Measurements from ENCODE around the gene IRF2BP1. TPM values are rescaled to one million over a fixed set of nuclear protein-coding genes. Genes with fewer than 3 reads are reported as not detected.
A peak's percentile ranks its signal among the peaks of the same experiment; 100 is the strongest.

IRF2BP1 gene, protein sequence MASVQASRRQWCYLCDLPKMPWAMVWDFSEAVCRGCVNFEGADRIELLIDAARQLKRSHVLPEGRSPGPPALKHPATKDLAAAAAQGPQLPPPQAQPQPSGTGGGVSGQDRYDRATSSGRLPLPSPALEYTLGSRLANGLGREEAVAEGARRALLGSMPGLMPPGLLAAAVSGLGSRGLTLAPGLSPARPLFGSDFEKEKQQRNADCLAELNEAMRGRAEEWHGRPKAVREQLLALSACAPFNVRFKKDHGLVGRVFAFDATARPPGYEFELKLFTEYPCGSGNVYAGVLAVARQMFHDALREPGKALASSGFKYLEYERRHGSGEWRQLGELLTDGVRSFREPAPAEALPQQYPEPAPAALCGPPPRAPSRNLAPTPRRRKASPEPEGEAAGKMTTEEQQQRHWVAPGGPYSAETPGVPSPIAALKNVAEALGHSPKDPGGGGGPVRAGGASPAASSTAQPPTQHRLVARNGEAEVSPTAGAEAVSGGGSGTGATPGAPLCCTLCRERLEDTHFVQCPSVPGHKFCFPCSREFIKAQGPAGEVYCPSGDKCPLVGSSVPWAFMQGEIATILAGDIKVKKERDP
- 10 to 100 TPM; 13.5 to 16.4 TPM for total RNA-seq

DNA sequence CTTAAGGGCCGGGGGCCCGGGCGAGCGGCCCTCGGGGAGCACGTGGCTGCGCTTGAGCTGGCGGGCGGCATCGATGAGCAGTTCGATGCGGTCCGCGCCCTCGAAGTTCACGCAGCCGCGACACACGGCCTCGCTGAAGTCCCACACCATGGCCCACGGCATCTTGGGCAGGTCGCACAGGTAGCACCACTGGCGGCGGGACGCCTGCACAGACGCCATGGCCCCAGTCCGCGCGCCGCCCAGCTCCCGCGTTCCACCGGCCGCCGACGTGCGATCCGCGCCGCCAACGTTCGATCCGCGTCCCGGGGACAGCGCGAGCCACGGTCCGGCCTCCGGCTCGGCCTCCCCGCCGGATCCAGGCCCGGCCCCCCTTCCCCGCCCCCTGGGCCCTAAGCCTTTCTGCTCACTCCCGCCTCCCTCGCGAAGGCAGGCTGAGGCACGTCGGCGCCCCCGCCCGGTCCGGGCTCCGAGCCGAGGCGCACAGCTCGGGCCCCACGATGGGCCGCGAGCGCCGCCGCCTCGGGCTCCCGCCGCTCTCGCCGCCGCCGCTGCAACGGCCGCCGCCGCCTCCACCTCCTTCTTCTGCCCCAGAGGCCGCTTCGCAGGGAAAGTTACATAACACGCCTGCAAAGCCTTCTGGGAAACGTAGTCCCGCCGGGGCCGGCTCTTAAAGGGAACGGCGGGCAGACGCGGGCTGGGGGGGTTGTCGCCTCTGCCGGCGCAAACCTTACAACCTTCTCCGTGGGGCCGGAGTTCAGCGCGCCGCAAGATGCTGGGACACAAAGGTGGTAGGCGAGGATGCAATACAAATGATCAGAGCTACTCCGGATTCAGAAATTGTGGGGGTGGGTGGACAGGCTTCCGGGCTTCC is at the start of gene IRF2BP1:
IRF2BP1 (minus strand) TSS at position 586 of the 871 bp plus-strand sequence; CDS start at position 219, 367 bp downstream.
- Mint-ChIP-seq H3K27me3 (no peaks in the 10 kb centered on the region), H3K27ac (peak within 1 kb of the TSS; percentile 95), H3K9me3 (no peaks in the 10 kb centered on the region), H3K36me3 (ENCODE audit: low read depth) (peaks cover 15% of the 10 kb centered on the region), H3K4me3 (peak within 1 kb of the TSS; percentile 92), H3K4me1 (peaks cover 15% of the 10 kb centered on the region)
- ATAC-seq (replicated peaks), result peak; percentile 75

DNA sequence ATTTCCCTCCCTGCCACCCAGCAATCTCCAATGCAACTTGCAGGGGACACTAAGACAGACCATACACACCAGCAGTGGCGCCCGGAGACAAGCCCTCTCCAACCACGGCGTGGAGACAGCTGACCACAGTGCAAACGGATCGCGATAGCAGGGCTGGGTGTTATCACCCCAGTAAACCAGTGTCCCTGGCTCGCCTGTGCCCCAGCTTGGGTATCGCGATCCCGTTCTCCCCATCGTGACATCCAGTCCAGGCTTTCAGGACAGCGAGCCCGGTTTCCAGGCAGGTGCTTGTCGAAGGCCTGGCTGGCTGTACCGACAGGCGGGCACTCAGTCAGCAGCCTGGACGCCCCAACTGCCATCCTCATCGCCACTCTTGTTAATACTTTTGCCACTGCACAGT is 49.3 kb upstream of the IRF2BP1 start:
- Mint-ChIP-seq H3K27ac (no peak overlapping the region), H3K4me3 (no peak overlapping the region), H3K9me3 (peaks cover 3% of the 10 kb centered on the region), H3K4me1 (peaks cover 6% of the 10 kb centered on the region), H3K36me3 (ENCODE audit: low read depth) (no peaks in the 10 kb centered on the region), H3K27me3 (peaks cover 40% of the 10 kb centered on the region)
- no peak for ATAC-seq (replicated peaks)

DNA sequence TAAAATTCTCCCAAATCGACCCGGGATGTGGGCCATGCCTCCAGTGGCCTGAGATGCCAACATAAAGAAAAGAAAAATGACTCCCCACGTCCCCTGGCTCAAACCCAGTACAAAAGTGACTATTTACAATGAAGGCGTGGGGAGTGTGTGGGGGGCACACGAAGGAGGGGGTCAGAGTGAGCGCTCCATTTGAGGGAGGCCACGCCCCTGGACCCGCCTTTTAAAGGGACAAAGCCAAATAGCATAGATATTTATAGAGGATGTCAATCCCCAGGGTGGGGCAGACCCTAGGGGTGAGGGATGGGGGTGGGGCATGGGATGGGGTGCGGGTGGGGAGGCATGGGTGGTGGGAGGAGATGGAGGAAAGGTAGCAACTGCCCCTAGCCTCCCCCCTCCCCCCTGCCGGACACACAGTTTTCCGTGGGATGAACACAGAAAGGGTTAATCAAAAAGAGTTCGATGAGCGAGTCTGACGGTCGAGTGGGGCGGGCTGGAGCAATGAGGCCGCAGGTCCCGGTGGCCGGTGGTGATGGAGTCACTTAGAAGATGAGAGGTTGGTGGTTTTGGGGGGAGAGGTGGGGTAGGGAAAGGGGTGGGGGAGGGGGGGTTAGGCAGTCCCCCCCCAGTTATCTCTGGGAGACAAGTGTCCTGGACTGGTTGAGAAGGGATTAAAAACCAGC is 48.8 kb upstream of the IRF2BP1 start:
- Mint-ChIP-seq H3K9me3 (peaks cover 3% of the 10 kb centered on the region), H3K4me1 (peaks cover 6% of the 10 kb centered on the region), H3K27ac (no peak overlapping the region), H3K36me3 (ENCODE audit: low read depth) (no peaks in the 10 kb centered on the region), H3K27me3 (peaks cover 41% of the 10 kb centered on the region), H3K4me3 (no peak overlapping the region)
- ATAC-seq (replicated peaks), result no peak

DNA sequence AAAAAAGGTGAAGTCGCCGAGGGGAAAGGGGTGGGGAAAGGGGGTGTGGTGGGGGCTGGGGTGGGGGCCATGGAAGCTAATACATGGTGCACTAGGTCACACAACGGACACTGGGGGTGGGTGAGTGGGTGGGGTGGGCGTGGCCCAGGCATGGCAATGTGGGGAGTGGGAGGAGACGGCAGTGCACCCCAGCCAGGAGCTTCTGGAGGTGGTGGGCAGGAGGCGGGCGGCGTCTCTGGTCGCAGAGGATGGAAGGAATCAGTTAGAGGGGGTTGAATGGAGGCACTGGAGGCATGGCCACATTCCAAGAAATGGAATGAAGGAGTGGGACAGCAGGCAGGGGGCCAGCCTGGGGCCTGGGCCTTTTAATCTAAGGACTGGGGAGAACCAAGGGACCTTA is 47.8 kb upstream of the IRF2BP1 start:
- H3K36me3 Mint-ChIP-seq (ENCODE audit: low read depth), result no peaks in the 10 kb centered on the region
- ATAC-seq (replicated peaks), result no peak
- no peak overlapping the region for H3K27ac Mint-ChIP-seq
- peaks cover under 1% of the 10 kb centered on the region for H3K9me3 Mint-ChIP-seq
- peaks cover 37% of the 10 kb centered on the region for H3K27me3 Mint-ChIP-seq
- peaks cover 6% of the 10 kb centered on the region for H3K4me1 Mint-ChIP-seq
- H3K4me3 Mint-ChIP-seq, result no peak overlapping the region

DNA sequence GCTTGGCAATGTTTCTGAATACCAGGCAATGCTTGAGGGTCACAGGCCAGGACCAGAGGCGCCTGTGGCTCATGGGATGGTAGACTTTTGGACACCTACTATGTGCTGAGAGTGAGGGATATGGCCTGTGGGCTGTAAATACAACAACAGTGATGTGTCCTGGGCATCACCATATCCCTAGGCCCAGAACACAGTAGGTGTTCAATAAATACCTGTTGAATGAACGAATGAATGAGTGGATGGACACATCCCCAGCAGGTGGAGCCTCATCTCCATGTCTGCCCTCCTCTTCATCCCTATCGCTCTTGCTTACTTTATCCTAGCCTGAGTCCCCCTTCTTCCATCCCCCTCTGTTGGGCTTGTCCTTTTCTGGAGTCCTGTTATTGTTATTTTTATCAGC is 45.1 kb upstream of the IRF2BP1 start:
- no peaks in the 10 kb centered on the region for H3K9me3 Mint-ChIP-seq
- peak overlapping the region; percentile 9 for H3K27ac Mint-ChIP-seq
- no peak overlapping the region for H3K4me3 Mint-ChIP-seq
- no peak for ATAC-seq (replicated peaks)
- no peaks in the 10 kb centered on the region for H3K36me3 Mint-ChIP-seq (ENCODE audit: low read depth)
- H3K4me1 Mint-ChIP-seq, result peaks cover 5% of the 10 kb centered on the region
- peaks cover 30% of the 10 kb centered on the region for H3K27me3 Mint-ChIP-seq

DNA sequence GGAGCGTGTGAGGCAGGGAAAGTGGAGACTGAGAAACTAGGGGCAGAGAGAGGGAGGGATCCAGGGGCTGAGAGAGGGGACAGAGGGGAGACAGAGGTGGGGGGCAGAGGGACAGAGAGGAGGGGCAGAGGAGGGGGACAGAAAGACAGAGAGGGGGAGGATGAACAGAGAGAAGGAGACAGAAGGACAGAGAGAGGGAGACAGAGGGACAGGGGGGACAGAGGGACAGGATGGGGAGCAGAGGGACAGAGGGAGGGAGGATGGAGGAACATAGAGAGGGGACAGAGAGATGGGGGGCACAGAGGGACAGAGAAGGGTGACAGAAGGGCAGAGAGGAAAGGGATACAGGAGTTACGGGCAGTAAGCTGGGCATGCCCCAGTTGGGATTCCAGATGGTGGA is 43.3 kb upstream of the IRF2BP1 start:
- no peak overlapping the region for H3K4me3 Mint-ChIP-seq
- H3K9me3 Mint-ChIP-seq, result no peaks in the 10 kb centered on the region
- no peak overlapping the region for H3K27ac Mint-ChIP-seq
- ATAC-seq (replicated peaks), result no peak
- H3K4me1 Mint-ChIP-seq, result peaks cover 5% of the 10 kb centered on the region
- no peaks in the 10 kb centered on the region for H3K36me3 Mint-ChIP-seq (ENCODE audit: low read depth)
- H3K27me3 Mint-ChIP-seq, result peaks cover 17% of the 10 kb centered on the region

DNA sequence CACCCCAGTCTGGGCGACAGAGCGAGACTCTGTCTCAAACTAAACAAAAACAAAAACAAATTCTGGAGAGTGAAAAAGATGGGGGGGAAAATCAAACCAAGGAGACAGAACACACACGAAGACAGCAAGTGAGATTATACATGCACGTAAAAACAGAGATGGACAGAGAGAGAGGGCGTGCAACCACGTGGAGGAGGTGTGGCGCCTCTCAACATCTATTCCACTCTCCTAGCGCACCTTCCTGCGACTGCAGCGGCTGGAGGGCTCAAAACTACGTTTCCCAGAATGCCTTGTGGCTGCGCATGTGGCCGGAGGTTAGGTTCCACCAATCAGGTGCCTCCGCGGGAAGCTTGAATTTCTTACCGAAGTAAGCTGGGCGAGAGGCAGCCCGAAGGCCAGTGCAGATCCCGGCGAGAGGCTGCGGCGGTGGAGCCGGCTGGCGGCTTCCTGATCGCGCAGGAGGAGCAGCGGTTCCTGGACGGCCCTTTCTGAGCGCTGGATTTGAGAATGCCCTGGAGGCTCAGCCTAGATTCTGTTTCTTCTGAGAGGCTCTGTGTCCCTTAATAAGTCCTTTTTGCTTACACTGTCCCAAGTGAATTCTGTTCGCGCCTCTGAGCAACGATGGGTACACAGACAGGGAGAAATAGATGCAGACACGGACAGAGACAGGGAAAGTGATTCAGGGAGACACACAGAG is 41.8 kb upstream of the IRF2BP1 start:
- peak; percentile 99 for ATAC-seq (replicated peaks)
- Mint-ChIP-seq H3K27me3 (peaks cover 13% of the 10 kb centered on the region), H3K27ac (peak overlapping the region; percentile 12), H3K36me3 (ENCODE audit: low read depth) (no peaks in the 10 kb centered on the region), H3K4me3 (peak overlapping the region; percentile 70), H3K9me3 (no peaks in the 10 kb centered on the region), H3K4me1 (peaks cover 5% of the 10 kb centered on the region)

DNA sequence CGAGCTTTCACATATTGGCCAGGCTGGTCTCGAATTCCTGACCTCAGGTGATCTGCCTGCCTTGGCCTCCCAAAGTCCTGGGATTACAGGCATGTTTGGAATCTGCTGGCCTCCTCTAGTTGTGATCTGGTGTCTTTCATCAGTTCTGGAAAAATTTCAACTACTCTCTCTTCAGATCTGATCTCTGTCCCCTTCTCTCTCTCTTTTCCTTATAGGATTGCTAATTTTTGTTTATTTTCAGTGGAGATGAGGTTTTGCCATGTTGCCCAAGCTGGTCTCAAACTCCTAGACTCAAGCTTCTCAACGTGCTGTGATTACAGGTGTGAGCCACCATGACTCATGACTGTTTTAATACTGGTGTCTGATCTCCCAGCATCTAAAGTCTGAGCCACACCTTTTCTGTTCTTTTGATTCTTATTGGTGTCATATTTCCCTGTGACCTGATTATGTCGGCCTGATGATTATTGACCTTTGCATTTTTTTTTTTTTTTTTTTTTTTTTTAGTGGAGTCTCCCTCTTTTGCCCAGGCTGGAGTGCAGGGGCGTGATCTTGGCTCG is 39.0 kb upstream of the IRF2BP1 start:
- H3K36me3 Mint-ChIP-seq (ENCODE audit: low read depth), result no peaks in the 10 kb centered on the region
- H3K4me3 Mint-ChIP-seq, result no peak overlapping the region
- H3K27ac Mint-ChIP-seq, result no peak overlapping the region
- H3K27me3 Mint-ChIP-seq, result peaks cover 3% of the 10 kb centered on the region
- peaks cover 5% of the 10 kb centered on the region for H3K4me1 Mint-ChIP-seq
- ATAC-seq (replicated peaks), result no peak
- H3K9me3 Mint-ChIP-seq, result no peaks in the 10 kb centered on the region

DNA sequence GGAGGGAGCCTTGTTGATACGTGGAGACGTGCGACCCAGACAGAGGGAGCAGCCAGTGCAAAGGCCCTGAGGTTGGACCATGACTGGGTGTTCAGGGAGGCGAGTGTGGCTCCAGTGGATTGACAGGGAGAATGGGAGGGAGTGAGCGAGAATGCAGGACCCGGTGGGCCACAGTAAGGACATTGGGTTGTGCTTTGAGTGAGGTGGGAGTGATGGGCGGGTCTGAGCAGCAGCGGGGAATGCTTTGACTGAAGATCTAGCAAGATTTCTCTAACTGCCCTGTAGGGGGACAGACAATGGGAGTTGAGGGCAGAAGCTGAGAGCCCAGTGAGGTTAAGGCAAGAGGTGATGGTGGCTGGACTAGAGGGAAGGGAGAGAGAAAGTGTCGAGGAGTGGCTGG is 36.3 kb upstream of the IRF2BP1 start:
- Mint-ChIP-seq H3K36me3 (ENCODE audit: low read depth) (no peaks in the 10 kb centered on the region), H3K4me3 (no peak overlapping the region), H3K27me3 (peaks cover 7% of the 10 kb centered on the region), H3K4me1 (no peaks in the 10 kb centered on the region), H3K27ac (no peak overlapping the region), H3K9me3 (no peaks in the 10 kb centered on the region)
- peak; percentile 13 for ATAC-seq (replicated peaks)

DNA sequence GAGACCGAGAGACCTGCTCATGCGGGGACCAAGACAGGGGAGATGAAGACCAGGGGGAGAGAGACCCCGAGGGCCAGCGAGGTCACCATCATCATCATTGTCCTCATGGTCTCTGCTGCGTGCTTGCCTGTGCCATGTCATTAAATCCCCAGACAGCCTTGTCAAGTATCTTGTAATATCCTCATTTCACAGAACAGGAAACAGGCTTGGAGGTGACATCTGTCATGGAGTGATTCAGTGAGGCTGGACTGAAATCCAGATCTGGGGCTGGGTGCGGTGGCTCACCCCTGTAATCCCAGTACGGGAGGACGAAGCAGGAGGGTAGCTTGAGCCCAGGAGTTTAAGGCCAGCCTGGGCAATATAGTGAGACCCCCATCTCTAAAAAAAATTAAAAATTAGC is 34.5 kb upstream of the IRF2BP1 start:
- ATAC-seq (replicated peaks), result peak; percentile 36
- H3K9me3 Mint-ChIP-seq, result no peaks in the 10 kb centered on the region
- H3K4me3 Mint-ChIP-seq, result no peak overlapping the region
- no peak overlapping the region for H3K27ac Mint-ChIP-seq
- peaks cover 3% of the 10 kb centered on the region for H3K4me1 Mint-ChIP-seq
- H3K27me3 Mint-ChIP-seq, result peaks cover 11% of the 10 kb centered on the region
- no peaks in the 10 kb centered on the region for H3K36me3 Mint-ChIP-seq (ENCODE audit: low read depth)

DNA sequence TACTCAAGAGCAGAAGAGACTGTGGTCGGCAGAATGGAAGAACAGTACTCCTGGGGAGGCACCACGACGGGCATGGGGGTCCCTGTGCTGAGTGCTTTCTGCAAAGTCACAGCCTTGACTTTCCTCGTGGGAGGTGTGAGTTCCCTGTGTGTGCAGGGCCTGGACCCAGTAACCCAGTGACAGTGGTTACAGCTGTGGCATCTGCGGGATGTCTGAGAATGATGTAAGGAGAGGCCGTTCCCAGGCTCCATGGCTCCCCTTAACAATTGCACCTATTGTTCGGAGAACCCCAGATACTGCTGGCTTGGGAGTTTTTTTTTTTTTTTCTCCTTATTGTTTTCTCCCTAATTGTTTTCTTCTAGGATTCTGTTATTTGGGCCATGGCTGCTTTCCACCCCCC is 33.7 kb upstream of the IRF2BP1 start:
- Mint-ChIP-seq H3K4me3 (no peak overlapping the region), H3K4me1 (peaks cover 3% of the 10 kb centered on the region), H3K27me3 (peaks cover 11% of the 10 kb centered on the region), H3K27ac (no peak overlapping the region), H3K36me3 (ENCODE audit: low read depth) (no peaks in the 10 kb centered on the region), H3K9me3 (no peaks in the 10 kb centered on the region)
- no peak for ATAC-seq (replicated peaks)

DNA sequence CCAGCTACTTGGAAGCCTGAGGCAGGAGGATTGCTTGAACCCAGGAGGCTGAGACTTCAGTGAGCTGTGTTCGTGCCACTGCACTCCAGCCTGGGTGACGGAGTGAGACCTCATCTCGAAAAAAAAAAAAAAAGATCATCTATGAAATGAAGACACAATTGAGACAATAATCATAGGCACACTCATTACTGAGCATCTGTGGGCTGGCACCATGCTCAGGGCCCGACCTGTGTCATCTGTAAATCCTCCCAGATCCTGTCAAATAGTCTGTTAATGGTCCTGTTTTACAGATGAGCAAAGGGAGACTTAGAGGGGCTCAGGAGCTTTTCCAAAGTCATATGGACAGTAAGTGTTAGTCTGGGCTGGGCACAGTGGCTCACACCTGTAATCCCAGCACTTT is 32.8 kb upstream of the IRF2BP1 start:
- peak; percentile 30 for ATAC-seq (replicated peaks)
- Mint-ChIP-seq H3K27ac (no peak overlapping the region), H3K9me3 (no peaks in the 10 kb centered on the region), H3K36me3 (ENCODE audit: low read depth) (no peaks in the 10 kb centered on the region), H3K4me3 (no peak overlapping the region), H3K4me1 (peaks cover 3% of the 10 kb centered on the region), H3K27me3 (peaks cover 12% of the 10 kb centered on the region)

DNA sequence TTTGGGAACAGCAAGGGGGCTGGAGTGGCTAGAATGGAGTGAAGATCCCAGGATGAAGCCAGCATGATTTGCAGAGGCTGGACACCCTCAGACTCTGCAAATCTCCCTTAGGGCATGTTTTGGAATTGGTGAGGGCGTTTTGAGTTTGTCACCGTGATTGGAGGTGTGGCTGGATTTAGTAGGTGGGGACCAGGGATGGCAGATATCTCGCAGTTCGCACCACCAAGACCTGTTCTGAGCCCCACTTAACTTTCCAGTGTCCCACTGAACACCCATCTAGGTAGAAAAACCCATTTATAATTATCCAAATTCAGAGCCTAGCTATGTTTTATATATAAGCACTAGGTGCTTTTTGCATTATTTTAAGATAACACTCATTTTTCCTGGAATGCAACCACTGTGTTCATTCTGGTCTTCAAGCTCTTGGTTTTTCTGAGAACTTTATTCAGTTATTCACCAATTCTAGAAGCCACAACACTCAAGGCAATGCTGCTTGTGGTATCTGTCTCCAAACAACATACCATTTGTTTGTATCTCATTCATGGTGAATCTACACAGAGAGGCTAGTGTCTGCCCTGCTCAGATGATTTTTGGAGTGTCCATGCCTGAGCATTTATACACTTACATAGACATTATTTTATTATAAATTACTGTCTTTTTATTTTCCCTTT is 31.6 kb upstream of the IRF2BP1 start:
- Mint-ChIP-seq H3K4me3 (no peak overlapping the region), H3K27ac (no peak overlapping the region)
- peak; percentile 82 for ATAC-seq (replicated peaks)

More for the DNA sequence above, 31.6 kb upstream of the IRF2BP1 start:
- peaks cover 3% of the 10 kb centered on the region for H3K4me1 Mint-ChIP-seq
- H3K9me3 Mint-ChIP-seq, result no peaks in the 10 kb centered on the region
- peaks cover 18% of the 10 kb centered on the region for H3K27me3 Mint-ChIP-seq
- H3K36me3 Mint-ChIP-seq (ENCODE audit: low read depth), result no peaks in the 10 kb centered on the region

All from activated T-helper 17 cell treated with anti-CD3 and anti-CD28 coated beads, Interleukin-2, amount 50 U/mL, for 72 hours (primary cell).